Common myeloid progenitor, CD34-positive (primary cell): ENCODE data around the gene SLC5A4. TPM values are rescaled to one million over a fixed set of nuclear protein-coding genes. Genes with fewer than 3 reads are reported as not detected.
"Not testable (repeated sequence)": the region's sequence is repeated elsewhere in the genome, so short reads cannot be mapped to it uniquely, and the experiment has no call there.

ENCODE experiments used
- CTCF ChIA-PET: fragments of 350-600 bp; sonication (Branson Sonifier 250); formaldehyde crosslinking; loops from one replicate; lab custom pipeline; 2021; ENCODE audit warnings: antibody characterized with exemption; lab: Charles Lee
- POLR2A ChIA-PET: fragments of 350-600 bp; sonication (Branson Sonifier 250); formaldehyde crosslinking; loops from one replicate; lab custom pipeline; 2021; ENCODE audit warnings: antibody characterized with exemption; lab: Charles Lee
- DNase-seq, 3 donors: peaks; one replicate each; pipeline versions ENCODE4 v3.0.0 to v3.0.0-alpha.2; 2013
- H3K27ac ChIP-seq, 2 experiments: 1 replicate in 1 of 2; 2 replicates in 1 of 2; pipeline ENCODE4 v1.7.0; 2013; ENCODE audit warnings: inconsistent platforms in 2 of 2, low read length in 2 of 2, mild to moderate bottlenecking in 2 of 2, low read depth in 1 of 2, moderate library complexity in 1 of 2; ENCODE audit not compliant: severe bottlenecking in 2 of 2, insufficient read depth in 1 of 2, poor library complexity in 1 of 2
- H3K27me3 ChIP-seq, 5 experiments: replicated peaks in 2 of 5; 1 replicate in 3 of 5; 2 replicates in 2 of 5; pipeline versions ENCODE4 v1.6.1 to v1.7.0; 2013; ENCODE audit warnings: low read length in 4 of 5, mild to moderate bottlenecking in 2 of 5, moderate library complexity in 2 of 5, inconsistent platforms in 1 of 5; ENCODE audit not compliant: insufficient read depth in 5 of 5, control insufficient read depth in 4 of 5
- H3K36me3 ChIP-seq, 4 experiments: 1 replicate in 2 of 4; 2 replicates in 2 of 4; pipeline versions ENCODE4 v1.6.1 to v1.7.0; 2013; ENCODE audit warnings: low read length in 3 of 4, control low read depth in 1 of 4, mild to moderate bottlenecking in 1 of 4; ENCODE audit not compliant: control insufficient read depth in 4 of 4, insufficient read depth in 4 of 4
- H3K4me1 ChIP-seq, 4 experiments: 1 replicate in 3 of 4; 2 replicates in 1 of 4; pipeline versions ENCODE4 v1.6.1 to v1.7.1; 2013; ENCODE audit warnings: low read length in 3 of 4, mild to moderate bottlenecking in 3 of 4, control low read depth in 1 of 4, inconsistent platforms in 1 of 4, moderate library complexity in 1 of 4; ENCODE audit not compliant: control insufficient read depth in 4 of 4, insufficient read depth in 4 of 4; ENCODE audit errors: control extremely low read depth in 1 of 4
- H3K4me3 ChIP-seq, 7 experiments: 1 replicate in 4 of 7; 2 replicates in 3 of 7; pipeline versions ENCODE4 v1.5.1 to v1.7.0; 2013; ENCODE audit warnings: mild to moderate bottlenecking in 7 of 7, low read length in 6 of 7, moderate library complexity in 6 of 7, inconsistent platforms in 2 of 7, low read depth in 2 of 7, control low read depth in 1 of 7; ENCODE audit not compliant: insufficient read depth in 4 of 7, control insufficient read depth in 1 of 7; ENCODE audit errors: extremely low read depth in 1 of 7
- H3K9me3 ChIP-seq, 5 experiments: 1 replicate in 4 of 5; 2 replicates in 1 of 5; pipeline versions ENCODE4 v1.6.1 to v1.7.1; 2013; ENCODE audit warnings: low read length in 4 of 5, mild to moderate bottlenecking in 2 of 5, inconsistent platforms in 1 of 5, low read depth in 1 of 5, moderate library complexity in 1 of 5; ENCODE audit not compliant: control insufficient read depth in 4 of 5, insufficient read depth in 2 of 5; ENCODE audit errors: control extremely low read depth in 1 of 5
- WGBS: methylation state at CpG from one replicate; pipeline ENCODE4 v1.1.5; 2013; ENCODE audit not compliant: insufficient coverage; 5-methylcytosine and 5-hydroxymethylcytosine counted together
- polyA plus RNA-seq: library from polyadenylated mRNA; unstranded; fragments of 120-200 nt; gene quantifications from one replicate; pipeline ENCODE4 v1.2.1, GENCODE V29; 2013

SLC5A4 gene
- polyA plus RNA-seq: not detected

GRCh38 chr22:32255217-32255616 is at the start of gene SLC5A4:
TSS of gene SLC5A4 (minus strand) at chr22:32255347. CDS start at chr22:32255329, 18 bp downstream.
- ChIA-PET CTCF (no interaction called here), POLR2A (no interaction called here)
- Histone ChIP-seq H3K4me1 (no peaks in the 10 kb centered on the region), H3K36me3 (no peaks in the 10 kb centered on the region), H3K27me3 (peaks cover 0 to 8% (median 2%) of the 10 kb centered on the region in 5 experiments), H3K9me3 (peaks cover 0 to 1% (median 0%) of the 10 kb centered on the region in 5 experiments), H3K27ac (no peak within 1 kb of the TSS), H3K4me3 (no peak within 1 kb of the TSS)
- DNase-seq: no peak
- WGBS: 98% methylated on average over 4 of the region's 5 CpGs

GRCh38 chr22:32293921-32294320 is 38.8 kb upstream of the SLC5A4 start:
- DNase-seq, H3K27me3 ChIP-seq, POLR2A ChIA-PET: not testable (repeated sequence)

GRCh38 chr22:32286290-32286840 is 31.2 kb upstream of the SLC5A4 start:
- ChIA-PET POLR2A (no interaction called here), CTCF (no interaction called here)
- Histone ChIP-seq H3K36me3 (no peaks in the 10 kb centered on the region), H3K4me3 (no peak overlapping the region), H3K4me1 (no peaks in the 10 kb centered on the region), H3K9me3 (peaks cover 0 to 1% (median 0%) of the 10 kb centered on the region in 5 experiments), H3K27me3 (peaks cover 0 to 5% (median 3%) of the 10 kb centered on the region in 5 experiments), H3K27ac (no peak overlapping the region)
- DNase-seq: no peak
- no CpG with 5 or more reads among the region's 3 CpGs for WGBS

More at GRCh38 chr22:32293921-32294320, 38.8 kb upstream of the SLC5A4 start:
- CTCF ChIA-PET, H3K9me3 ChIP-seq, H3K27ac ChIP-seq, H3K36me3 ChIP-seq, H3K4me3 ChIP-seq, H3K4me1 ChIP-seq: not testable (repeated sequence)

- WGBS: 76% methylated on average over 3 of the region's 11 CpGs
- Histone ChIP-seq H3K4me1 (no peaks in the 10 kb centered on the region), H3K36me3 (no peaks in the 10 kb centered on the region), H3K4me3 (no peak overlapping the region), H3K27ac (no peak overlapping the region), H3K9me3 (peaks cover 0 to 1% (median 0%) of the 10 kb centered on the region in 5 experiments), H3K27me3 (peaks cover 0 to 10% (median 2%) of the 10 kb centered on the region in 5 experiments)
- DNase-seq: no peak
- POLR2A ChIA-PET: no interaction called here
- CTCF ChIA-PET: no interaction called here
These were observed 25.9 kb upstream of the SLC5A4 start for GRCh38 chr22:32281072-32281471.

- H3K27me3 ChIP-seq, H3K4me3 ChIP-seq, H3K36me3 ChIP-seq, DNase-seq, H3K9me3 ChIP-seq, H3K4me1 ChIP-seq, H3K27ac ChIP-seq, POLR2A ChIA-PET: not testable (repeated sequence)
- CTCF ChIA-PET: interaction anchor here (1.4 kb wide), 1 partner anchor 10 kb away, joined by 4 read pairs; no protein-coding TSS in a partner anchor
- no CpG with 5 or more reads among the region's 4 CpGs for WGBS
These were observed 20.2 kb upstream of the SLC5A4 start for GRCh38 chr22:32275353-32275752.

- POLR2A ChIA-PET: no interaction called here
- WGBS: 98% methylated on average over 18 of the region's 18 CpGs
These were observed 16.2 kb upstream of the SLC5A4 start for GRCh38 chr22:32271389-32271788.

GRCh38 chr22:32270641-32271369 is 15.7 kb upstream of the SLC5A4 start:
- H3K9me3 ChIP-seq: no peaks in the 10 kb centered on the region
- ChIA-PET CTCF (no interaction called here), POLR2A (no interaction called here)
- no peak overlapping the region for H3K4me3 ChIP-seq
- H3K4me1 ChIP-seq: peaks cover 0 to 1% (median 0%) of the 10 kb centered on the region in 4 experiments
- no peak overlapping the region for H3K27ac ChIP-seq
- H3K36me3 ChIP-seq: no peaks in the 10 kb centered on the region
- DNase-seq: no peak
- WGBS: 97% methylated on average over 25 of the region's 25 CpGs
- H3K27me3 ChIP-seq: peaks cover 0 to 2% (median 0%) of the 10 kb centered on the region in 5 experiments

More at GRCh38 chr22:32271389-32271788, 16.2 kb upstream of the SLC5A4 start:
- no peaks in the 10 kb centered on the region for H3K4me1 ChIP-seq
- H3K27me3 ChIP-seq: peaks cover 0 to 2% (median 0%) of the 10 kb centered on the region in 5 experiments
- CTCF ChIA-PET: no interaction called here
- H3K27ac ChIP-seq: no peak overlapping the region
- H3K4me3 ChIP-seq: no peak overlapping the region
- no peak for DNase-seq
- H3K9me3 ChIP-seq: no peaks in the 10 kb centered on the region
- H3K36me3 ChIP-seq: no peaks in the 10 kb centered on the region
